HL-60 (cell line): ENCODE measurements around the gene HOXC13.

Experiments
- DNase-seq, 2 experiments: peaks; one replicate each; pipeline ENCODE4 v3.0.0-alpha.2; 2010 to 2020; ENCODE audit warnings: low read depth in 1 of 2, low spot score in 1 of 2
- H3K27ac ChIP-seq: fragments of 250-450 bp; sonication (Bioruptor Pico); replicated peaks from 2 replicates; pipeline ENCODE4 v1.5.1; 2020; ENCODE audit warnings: mild to moderate bottlenecking, moderate library complexity
- H3K27me3 ChIP-seq: fragments of 250-450 bp; sonication (Bioruptor Pico); 2 replicates; pipeline ENCODE4 v1.5.1; 2021; ENCODE audit warnings: mild to moderate bottlenecking, moderate library complexity; ENCODE audit not compliant: insufficient read depth, poor library complexity, severe bottlenecking
- H3K4me3 ChIP-seq: replicated peaks from 2 replicates; pipeline ENCODE4 v1.5.1; 2011; ENCODE audit warnings: mild to moderate bottlenecking, control low read depth, low read length; ENCODE audit not compliant: insufficient read depth
- GABPA ChIP-seq: IDR thresholded peaks from 2 replicates; pipeline ENCODE4 v1.6.1; 2012; ENCODE audit warnings: low read depth
- POLR2AphosphoS5 ChIP-seq: IDR thresholded peaks from 2 replicates; pipeline ENCODE4 v1.6.1; 2012; ENCODE audit warnings: low read depth
- REST ChIP-seq: IDR thresholded peaks from 2 replicates; pipeline ENCODE4 v1.6.1; 2012; ENCODE audit warnings: low read depth; ENCODE audit not compliant: insufficient replicate concordance
- SPI1 ChIP-seq: IDR thresholded peaks from 2 replicates; pipeline ENCODE4 v1.6.1; 2012; ENCODE audit warnings: low read depth, mild to moderate bottlenecking, borderline replicate concordance
- TF ChIP-seq, protein P1 (sequence below): IDR thresholded peaks from one replicate; pipeline ENCODE4 v1.5.1; 2011; ENCODE audit warnings: low read length, control low read depth, inconsistent platforms; ENCODE audit not compliant: insufficient read depth

The HOXC13 gene

GRCh38 chr12:53941187-53941586, 2.6 kb downstream of the HOXC13 start:
- Histone ChIP-seq H3K27ac (no peak overlapping the region), H3K4me3 (no peak overlapping the region), H3K27me3 (peaks cover 80% of the 10 kb centered on the region)
- DNase-seq = no peak
- TF ChIP-seq GABPA (no peak), REST (no peak), POLR2AphosphoS5 (no peak), SPI1 (no peak)
- TF ChIP-seq, protein P1, sequence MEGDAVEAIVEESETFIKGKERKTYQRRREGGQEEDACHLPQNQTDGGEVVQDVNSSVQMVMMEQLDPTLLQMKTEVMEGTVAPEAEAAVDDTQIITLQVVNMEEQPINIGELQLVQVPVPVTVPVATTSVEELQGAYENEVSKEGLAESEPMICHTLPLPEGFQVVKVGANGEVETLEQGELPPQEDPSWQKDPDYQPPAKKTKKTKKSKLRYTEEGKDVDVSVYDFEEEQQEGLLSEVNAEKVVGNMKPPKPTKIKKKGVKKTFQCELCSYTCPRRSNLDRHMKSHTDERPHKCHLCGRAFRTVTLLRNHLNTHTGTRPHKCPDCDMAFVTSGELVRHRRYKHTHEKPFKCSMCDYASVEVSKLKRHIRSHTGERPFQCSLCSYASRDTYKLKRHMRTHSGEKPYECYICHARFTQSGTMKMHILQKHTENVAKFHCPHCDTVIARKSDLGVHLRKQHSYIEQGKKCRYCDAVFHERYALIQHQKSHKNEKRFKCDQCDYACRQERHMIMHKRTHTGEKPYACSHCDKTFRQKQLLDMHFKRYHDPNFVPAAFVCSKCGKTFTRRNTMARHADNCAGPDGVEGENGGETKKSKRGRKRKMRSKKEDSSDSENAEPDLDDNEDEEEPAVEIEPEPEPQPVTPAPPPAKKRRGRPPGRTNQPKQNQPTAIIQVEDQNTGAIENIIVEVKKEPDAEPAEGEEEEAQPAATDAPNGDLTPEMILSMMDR = no peak

DNA sequence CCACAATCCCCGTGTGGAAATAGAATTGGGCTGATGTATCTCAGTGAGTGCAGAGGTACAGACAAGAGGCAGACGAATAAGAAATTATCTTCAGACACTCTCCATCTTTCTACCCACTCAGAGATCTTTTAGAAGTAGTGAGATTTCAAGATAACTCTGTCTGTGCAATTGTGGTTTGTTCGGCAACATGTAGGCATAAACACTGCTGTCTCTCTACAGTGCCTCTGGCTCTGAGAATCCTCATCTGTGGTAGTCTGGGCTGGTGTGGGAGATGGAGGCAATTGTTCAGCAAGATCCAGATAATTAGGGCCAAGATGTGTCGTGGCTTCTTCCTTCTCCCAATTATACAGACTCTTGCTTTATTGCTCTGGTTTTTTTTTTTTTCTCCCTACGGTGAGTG, 3.1 kb downstream of the HOXC13 start:
- no peak for TF ChIP-seq REST
- no peak for TF ChIP-seq POLR2AphosphoS5
- TF ChIP-seq, protein P1 = no peak
- TF ChIP-seq GABPA = no peak
- no peak for TF ChIP-seq SPI1
- Histone ChIP-seq H3K27ac (no peak overlapping the region), H3K4me3 (no peak overlapping the region), H3K27me3 (peaks cover 79% of the 10 kb centered on the region)
- no peak for DNase-seq

DNA sequence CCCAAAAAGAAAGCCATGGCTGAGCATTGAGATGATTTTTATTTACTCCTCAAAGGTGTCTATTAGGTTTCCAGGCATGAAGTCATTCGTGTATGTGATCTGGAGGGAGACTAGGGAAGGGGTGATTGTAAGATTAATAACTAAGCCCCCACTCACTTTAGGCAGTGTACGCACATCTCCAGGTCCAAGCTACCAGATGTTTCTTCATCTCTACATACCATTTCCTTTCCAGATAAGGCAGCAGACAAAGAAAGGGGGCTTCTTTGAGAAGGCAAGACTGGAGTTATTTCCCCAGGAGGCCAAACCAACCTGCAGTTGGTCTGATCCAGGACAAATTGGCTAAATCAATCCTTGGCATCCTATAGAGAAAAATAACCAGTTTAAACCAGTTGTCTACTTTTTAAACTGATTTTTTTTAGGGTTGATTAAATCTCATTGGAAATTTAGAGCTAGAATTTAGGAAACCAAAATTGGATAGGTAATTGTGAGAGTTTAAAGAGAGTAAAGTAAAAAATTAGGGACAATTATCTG, 3.9 kb downstream of the HOXC13 start:
- no peak for DNase-seq
- peaks cover 79% of the 10 kb centered on the region for H3K27me3 ChIP-seq
- H3K4me3 ChIP-seq = no peak overlapping the region
- TF ChIP-seq POLR2AphosphoS5 (no peak), SPI1 (no peak), REST (no peak), GABPA (no peak)
- TF ChIP-seq, protein P1 = no peak
- H3K27ac ChIP-seq = no peak overlapping the region
